HEK293T (cell line): ENCODE measurements around the gene CDC42EP3.

ENCODE experiments used
- ARNT ChIP-seq: fragments of 450-650 bp; IDR thresholded peaks from 2 replicates; pipeline ENCODE4 v1.6.1; 2017; ENCODE audit warnings: mild to moderate bottlenecking
- BHLHE40 ChIP-seq: fragments of 450-650 bp; IDR thresholded peaks from 2 replicates; pipeline ENCODE4 v1.6.1; 2016; ENCODE audit warnings: mild to moderate bottlenecking, moderate library complexity, borderline replicate concordance
- ELF4 ChIP-seq: fragments of 450-650 bp; IDR thresholded peaks from 2 replicates; pipeline ENCODE4 v1.6.1; 2017; ENCODE audit warnings: antibody characterized with exemption
- FOXA1 ChIP-seq: fragments of 450-650 bp; IDR thresholded peaks from 2 replicates; pipeline ENCODE4 v1.6.1; 2016; ENCODE audit warnings: mild to moderate bottlenecking
- FOXM1 ChIP-seq: fragments of 450-650 bp; IDR thresholded peaks from 2 replicates; pipeline ENCODE4 v1.6.1; 2017; ENCODE audit warnings: mild to moderate bottlenecking, borderline replicate concordance
- HDGF ChIP-seq: fragments of 450-650 bp; IDR thresholded peaks from 2 replicates; pipeline ENCODE4 v1.6.1; 2017; ENCODE audit warnings: antibody characterized with exemption, borderline replicate concordance
- LEF1 ChIP-seq: fragments of 450-650 bp; IDR thresholded peaks from 2 replicates; pipeline ENCODE4 v1.6.1; 2017; ENCODE audit warnings: mild to moderate bottlenecking, borderline replicate concordance
- NFRKB ChIP-seq: fragments of 450-650 bp; IDR thresholded peaks from 2 replicates; pipeline ENCODE4 v1.6.1; 2016; ENCODE audit warnings: mild to moderate bottlenecking, moderate library complexity
- SP1 ChIP-seq: fragments of 450-650 bp; IDR thresholded peaks from 2 replicates; pipeline ENCODE4 v1.6.1; 2017
- SUZ12 ChIP-seq: fragments of 450-650 bp; IDR thresholded peaks from 2 replicates; pipeline ENCODE4 v1.6.1; 2016; ENCODE audit warnings: mild to moderate bottlenecking
- TARDBP ChIP-seq: fragments of 450-650 bp; IDR thresholded peaks from 2 replicates; pipeline ENCODE4 v1.6.1; 2016
- TF ChIP-seq, protein P1 (sequence below): fragments of 450-650 bp; IDR thresholded peaks from 2 replicates; pipeline ENCODE4 v1.6.1; 2016

DNA sequence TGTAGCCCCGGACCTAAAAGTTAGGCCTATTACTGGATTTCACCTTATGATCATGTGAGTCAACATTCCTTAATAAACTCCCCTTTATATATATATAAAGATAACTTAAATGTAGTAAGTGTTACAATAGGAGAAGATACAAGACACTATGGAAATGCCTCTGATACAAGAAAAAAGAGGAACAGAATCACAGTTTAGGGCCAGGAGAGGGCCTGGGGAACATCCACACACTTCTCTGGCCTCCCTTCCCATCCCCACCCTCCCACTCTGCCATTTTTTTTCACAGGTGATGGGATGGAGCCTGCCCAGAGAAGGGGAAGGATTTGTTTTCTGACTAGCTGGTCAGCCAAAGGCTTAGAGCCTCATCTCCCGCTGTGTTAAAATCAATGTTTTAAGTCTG lies 6.4 kb downstream of the CDC42EP3 start:
- no peak for TF ChIP-seq SUZ12
- TF ChIP-seq BHLHE40: no peak
- TF ChIP-seq LEF1: no peak
- no peak for TF ChIP-seq SP1
- TF ChIP-seq HDGF: no peak
- no peak for TF ChIP-seq ELF4
- TF ChIP-seq FOXM1: no peak
- no peak for TF ChIP-seq TARDBP
- no peak for TF ChIP-seq ARNT
- TF ChIP-seq, protein P1, sequence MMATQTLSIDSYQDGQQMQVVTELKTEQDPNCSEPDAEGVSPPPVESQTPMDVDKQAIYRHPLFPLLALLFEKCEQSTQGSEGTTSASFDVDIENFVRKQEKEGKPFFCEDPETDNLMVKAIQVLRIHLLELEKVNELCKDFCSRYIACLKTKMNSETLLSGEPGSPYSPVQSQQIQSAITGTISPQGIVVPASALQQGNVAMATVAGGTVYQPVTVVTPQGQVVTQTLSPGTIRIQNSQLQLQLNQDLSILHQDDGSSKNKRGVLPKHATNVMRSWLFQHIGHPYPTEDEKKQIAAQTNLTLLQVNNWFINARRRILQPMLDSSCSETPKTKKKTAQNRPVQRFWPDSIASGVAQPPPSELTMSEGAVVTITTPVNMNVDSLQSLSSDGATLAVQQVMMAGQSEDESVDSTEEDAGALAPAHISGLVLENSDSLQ: no peak
- TF ChIP-seq NFRKB: no peak
- no peak for TF ChIP-seq FOXA1
